MV-4-11 (cell line): ENCODE results near the gene BTG4.

Experiments
- DNase-seq: peaks from one replicate; lab custom pipeline; 2025; lab: John Stamatoyannopoulos, UW

Gene BTG4

DNA sequence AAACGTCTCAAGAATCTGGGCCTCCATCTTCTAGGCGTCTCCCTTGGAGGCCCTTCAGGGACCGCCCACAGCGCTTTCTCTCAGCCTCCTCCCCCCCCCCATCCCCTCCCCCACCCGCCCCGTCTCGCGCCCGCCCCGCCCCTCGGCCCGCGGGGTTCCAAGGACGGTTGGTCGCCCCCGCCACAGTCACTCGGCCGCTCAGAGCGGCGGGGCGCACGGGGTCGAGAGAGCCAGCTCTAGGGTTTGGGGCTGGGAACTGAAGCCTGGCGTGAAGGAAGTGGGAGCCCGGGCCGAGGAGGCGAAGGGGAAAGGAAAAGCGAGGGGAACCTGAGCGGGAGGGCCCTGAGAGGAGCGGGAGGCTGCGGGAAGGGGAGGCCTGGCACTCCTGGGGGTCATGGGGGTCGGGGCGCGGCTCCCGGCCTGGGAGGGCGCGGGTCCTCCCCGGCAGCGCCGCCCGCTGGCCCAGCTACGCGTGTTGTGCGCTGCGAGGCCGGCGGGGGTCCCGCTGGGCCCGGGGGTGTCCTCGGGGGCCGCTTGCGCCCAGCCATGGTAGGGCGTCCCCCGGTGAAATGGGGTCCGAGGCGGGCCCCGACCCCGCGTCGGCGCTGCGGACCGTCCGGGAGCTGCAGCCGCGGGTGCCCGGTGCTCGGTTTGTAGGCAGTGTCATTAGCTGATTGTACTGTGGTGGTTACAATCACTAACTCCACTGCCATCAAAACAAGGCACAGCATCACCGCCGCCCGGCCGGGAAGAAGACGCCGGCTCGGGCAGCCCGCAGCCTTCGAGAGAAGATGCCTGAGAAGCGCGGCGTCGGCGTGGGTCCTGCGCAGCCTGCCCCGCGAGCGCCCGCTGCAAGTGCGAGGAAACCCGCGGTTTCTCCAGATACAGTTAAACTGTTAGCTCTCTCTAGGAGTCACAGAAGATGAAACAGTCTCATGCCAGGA lies at the start of gene BTG4:
Gene BTG4, minus strand, starts transcription at position 91 of the 944 bp plus-strand sequence. CDS start 13,610 bp downstream, outside the sequence.
- no peak for DNase-seq

DNA sequence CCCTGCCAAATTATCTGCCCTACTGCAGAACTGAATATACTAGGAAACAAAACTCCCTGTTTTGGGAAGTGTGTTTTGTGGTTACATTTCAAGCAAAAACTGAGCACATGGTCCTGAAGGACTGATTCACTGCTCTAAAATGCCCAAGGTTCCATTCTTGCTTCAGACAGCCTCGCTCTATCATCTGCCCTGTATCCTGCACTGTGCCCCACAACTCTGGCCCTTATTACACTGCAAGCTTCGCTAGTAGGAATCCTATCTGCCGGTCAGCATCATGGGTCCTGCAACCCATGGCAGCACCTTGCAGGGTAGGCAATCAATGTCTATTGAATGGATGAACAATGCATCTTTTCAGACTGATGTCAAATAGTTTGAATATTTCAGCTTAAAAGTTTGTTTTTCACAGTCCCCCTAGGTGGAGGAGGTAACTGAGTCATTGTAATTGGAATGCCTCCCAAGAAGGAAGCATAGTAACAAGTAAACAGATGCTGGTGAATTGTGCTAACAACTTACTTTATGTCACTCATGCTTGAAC lies 49.7 kb upstream of the BTG4 start:
- no peak for DNase-seq

GRCh38 chr11:111561306-111561705 lies 49.1 kb upstream of the BTG4 start:
- DNase-seq = no peak

DNA sequence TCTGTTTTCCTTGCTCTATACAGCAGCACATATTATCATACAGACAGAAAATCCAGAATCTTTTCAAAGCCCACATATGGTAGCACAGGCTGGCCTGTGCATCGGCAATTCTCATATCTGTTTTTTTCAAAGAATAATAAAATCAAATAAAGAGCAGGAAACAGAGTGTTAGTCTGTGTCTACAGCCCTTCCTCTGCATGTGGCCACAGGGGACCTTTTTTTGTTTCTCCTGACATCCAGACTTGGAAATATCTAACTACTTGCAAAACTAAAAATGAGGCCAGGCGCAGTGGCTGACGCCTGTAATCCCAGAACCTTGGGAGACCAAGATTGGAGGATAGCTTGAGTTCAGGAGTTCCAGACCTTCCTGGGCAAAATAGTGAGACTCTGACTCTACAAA lies 48.6 kb upstream of the BTG4 start:
- DNase-seq = no peak

DNA sequence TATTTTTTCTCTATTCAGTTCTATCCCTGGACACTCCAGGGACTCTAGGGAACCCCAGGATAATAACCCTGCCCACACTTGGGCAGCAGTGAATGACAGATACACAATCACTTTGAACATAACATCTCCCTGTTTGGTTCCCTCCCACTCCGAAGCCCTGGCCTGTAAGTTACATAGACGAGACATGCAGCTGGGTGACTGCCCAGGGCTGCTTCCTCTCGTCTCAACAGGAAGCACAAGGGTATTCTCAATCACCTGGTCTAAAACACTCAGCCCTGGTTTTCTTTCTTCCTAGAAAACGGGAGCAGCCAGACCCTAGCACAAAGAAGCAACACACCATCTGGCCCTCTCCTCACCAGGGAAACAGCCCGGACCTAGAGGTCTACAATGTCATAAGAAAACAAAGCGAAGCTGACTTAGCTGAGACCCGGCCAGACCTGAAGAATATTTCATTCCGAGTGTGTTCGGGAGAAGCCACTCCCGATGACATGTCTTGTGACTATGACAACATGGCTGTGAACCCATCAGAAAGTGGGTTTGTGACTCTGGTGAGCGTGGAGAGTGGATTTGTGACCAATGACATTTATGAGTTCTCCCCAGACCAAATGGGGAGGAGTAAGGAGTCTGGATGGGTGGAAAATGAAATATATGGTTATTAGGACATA lies 47.7 kb upstream of the BTG4 start:
- no peak for DNase-seq

GRCh38 chr11:111557425-111558111 lies 45.4 kb upstream of the BTG4 start:
- no peak for DNase-seq

- DNase-seq = no peak
Observed at GRCh38 chr11:111555255-111555654, 43.1 kb upstream of the BTG4 start.

GRCh38 chr11:111554532-111554931 lies 42.3 kb upstream of the BTG4 start:
- DNase-seq = no peak

DNA sequence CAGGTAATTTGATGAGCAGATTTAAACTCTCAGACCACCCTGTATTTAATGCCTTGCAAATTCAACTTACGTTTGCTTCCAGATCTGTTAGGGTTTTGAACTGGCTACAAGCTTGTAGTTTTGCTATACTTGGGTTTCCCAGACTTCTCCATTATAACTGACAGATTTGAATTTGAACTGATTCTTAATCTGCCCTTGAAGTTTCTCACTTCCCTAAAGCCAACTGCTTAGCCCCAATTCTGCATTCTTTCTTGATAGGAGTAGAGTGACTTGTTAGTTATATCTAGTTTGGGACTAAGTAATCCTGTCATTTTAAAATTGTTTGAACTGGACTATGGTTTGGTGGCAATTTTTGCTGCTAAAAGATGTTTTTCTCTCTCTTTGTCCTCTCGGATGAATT lies 38.1 kb upstream of the BTG4 start:
- DNase-seq = peak; percentile 75

GRCh38 chr11:111549869-111550203 lies 37.6 kb upstream of the BTG4 start:
- DNase-seq = no peak

GRCh38 chr11:111549196-111549868 lies 37.1 kb upstream of the BTG4 start:
- DNase-seq = no peak

- DNase-seq = no peak
Observed at GRCh38 chr11:111548525-111548924, 36.3 kb upstream of the BTG4 start.

- no peak for DNase-seq
Observed at GRCh38 chr11:111542606-111543275, 30.6 kb upstream of the BTG4 start.

GRCh38 chr11:111541254-111542061 lies 29.3 kb upstream of the BTG4 start:
- peak; percentile 54 for DNase-seq

DNA sequence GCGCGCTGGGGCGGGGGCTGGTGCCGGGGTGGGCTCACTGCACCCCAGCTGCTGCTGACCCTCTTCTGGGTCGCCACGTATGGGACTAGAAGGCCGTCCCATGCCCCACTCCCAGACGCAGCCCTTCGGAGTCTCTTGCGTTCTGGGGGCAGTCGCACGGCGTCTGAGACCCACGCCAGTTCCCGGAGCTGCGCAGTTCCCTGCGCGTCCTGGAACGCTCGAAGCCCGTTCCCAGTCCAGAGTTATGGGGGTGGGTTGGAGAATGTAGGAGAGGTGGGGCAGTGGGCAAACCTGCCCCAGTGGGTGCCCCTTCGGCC lies 28.7 kb upstream of the BTG4 start:
- no peak for DNase-seq

GRCh38 chr11:111540114-111540936 lies 28.1 kb upstream of the BTG4 start, which contains the start of gene LAYN:
Gene LAYN, plus strand, starts transcription at chr11:111540720. Its CDS starts 124 bp downstream, at chr11:111540844.
- DNase-seq = no peak

- DNase-seq = no peak
Observed at GRCh38 chr11:111539426-111540113, 27.4 kb upstream of the BTG4 start.

- no peak for DNase-seq
Observed at GRCh38 chr11:111538407-111539114, 26.4 kb upstream of the BTG4 start.
